Kidney (tissue), 14 donors: ENCODE measurements around the gene WWOX. TPM values are rescaled to one million over a fixed set of nuclear protein-coding genes. Genes with fewer than 3 reads are reported as not detected.

Source experiments
- DNase-seq, 5 donors: peaks; one replicate each; pipeline ENCODE4 v3.0.0-alpha.2; 2013 to 2020
- FAIRE-seq: peaks from 2 replicates; lab custom pipeline; 2012; peaks lifted over from hg19 to GRCh38; lab: Jason Lieb, UNC
- H3K27ac ChIP-seq, 2 donors: one replicate each; pipeline ENCODE4 v1.7.0; 2013; ENCODE audit warnings: low read depth in 2 of 2, low read length in 2 of 2, inconsistent platforms in 1 of 2
- H3K27me3 ChIP-seq: one replicate; pipeline ENCODE4 v1.7.1; 2013; ENCODE audit warnings: low read length, inconsistent platforms; ENCODE audit not compliant: control insufficient read depth, insufficient read depth
- H3K36me3 ChIP-seq, 3 donors: one replicate each; pipeline versions ENCODE4 v1.7.0 to v1.7.1; 2013; ENCODE audit warnings: low read length in 3 of 3, control low read depth in 1 of 3, inconsistent platforms in 1 of 3; ENCODE audit not compliant: insufficient read depth in 3 of 3, control insufficient read depth in 2 of 3
- H3K4me1 ChIP-seq, 3 donors: one replicate each; pipeline versions ENCODE4 v1.7.0 to v1.7.1; 2013; ENCODE audit warnings: low read length in 3 of 3, inconsistent platforms in 1 of 3, low read depth in 1 of 3; ENCODE audit not compliant: control insufficient read depth in 2 of 3, insufficient read depth in 2 of 3
- H3K4me3 ChIP-seq, 3 donors: one replicate each; pipeline versions ENCODE4 v1.7.0 to v1.8.1; 2013; ENCODE audit warnings: low read length in 3 of 3, control low read depth in 1 of 3, inconsistent platforms in 1 of 3
- H3K9ac ChIP-seq, 3 donors: one replicate each; pipeline versions ENCODE4 v1.7.0 to v1.7.1; 2013; ENCODE audit warnings: low read length in 3 of 3, control low read depth in 1 of 3, inconsistent platforms in 1 of 3
- H3K9me3 ChIP-seq, 3 donors: one replicate each; pipeline versions ENCODE4 v1.7.0 to v1.7.1; 2013; ENCODE audit warnings: low read length in 3 of 3, control low read depth in 1 of 3, inconsistent platforms in 1 of 3; ENCODE audit not compliant: control insufficient read depth in 2 of 3, insufficient read depth in 1 of 3
- CTCF ChIP-seq: IDR thresholded peaks from 3 replicates; pipeline ENCODE4 v1.5.1; 2012; ENCODE audit warnings: mild to moderate bottlenecking, moderate library complexity, borderline replicate concordance; ENCODE audit not compliant: insufficient read depth; ENCODE audit errors: extremely low read depth
- intact Hi-C: fragments of 100-400 bp; cut with DNase I; formaldehyde crosslinking; loops from one replicate; pipeline ENCODE4 v1.11.1; 2022
- polyA plus RNA-seq: library from polyadenylated mRNA; stranded (reverse); fragments of 350-450 nt; fragmentation: Illumina TruSeq; extraction: RNeasy Lipid Tissue Mini Kit (QIAGEN cat#74804); gene quantifications from one replicate; pipeline ENCODE4 v1.2.3, GENCODE V29; 2014; ENCODE audit warnings: low read depth, low replicate concordance; ENCODE audit not compliant: insufficient read depth
- total RNA-seq: library from RNA; stranded (reverse); fragmentation: NEBNext Ultra II Directional; extraction: Animal tissue kit (Norgen Biotek cat#: 25700); gene quantifications from one replicate; pipeline ENCODE4 v1.2.1, GENCODE V29; 2021
- donor health status: control.
- donor health status: control.
- donor health status: control.
- donor health status: control.
- donor health status: control.
- donor health status: DM: yes; HTN: yes; CAD: no.
- donor health status: Normal renal cell carcinoma (clear cell type).

WWOX gene
- total and polyA plus RNA-seq, 2 donors from 2014 or later: 22.5 to 30.3 TPM

- Histone ChIP-seq H3K9ac (no peak overlapping the region), H3K27me3 (no peaks in the 10 kb centered on the region), H3K27ac (no peak overlapping the region), H3K9me3 (no peaks in the 10 kb centered on the region), H3K36me3 (no peaks in the 10 kb centered on the region), H3K4me1 (no peaks in the 10 kb centered on the region), H3K4me3 (no peak overlapping the region)
- FAIRE-seq (no peak), DNase-seq (no peak)
- no peak for TF ChIP-seq CTCF
- intact Hi-C loops: no loop called here
Measured at GRCh38 chr16:78851266-78851665, 751.8 kb downstream of the WWOX start.

GRCh38 chr16:78852081-78852635 lies 752.7 kb downstream of the WWOX start:
- Histone ChIP-seq H3K27me3 (no peaks in the 10 kb centered on the region), H3K27ac (no peak overlapping the region), H3K9me3 (no peaks in the 10 kb centered on the region), H3K4me1 (no peaks in the 10 kb centered on the region), H3K4me3 (no peak overlapping the region), H3K36me3 (no peaks in the 10 kb centered on the region), H3K9ac (no peak overlapping the region)
- DNase-seq (no peak), FAIRE-seq (no peak)
- no peak for TF ChIP-seq CTCF
- intact Hi-C loops: no loop called here

- intact Hi-C loops: no loop called here
- FAIRE-seq (no peak), DNase-seq (no peak)
- H3K9ac ChIP-seq: no peak overlapping the region
- H3K4me3 ChIP-seq: no peak overlapping the region
- H3K27me3 ChIP-seq: no peaks in the 10 kb centered on the region
- H3K27ac ChIP-seq: no peak overlapping the region
- H3K9me3 ChIP-seq: no peaks in the 10 kb centered on the region
- H3K4me1 ChIP-seq: no peaks in the 10 kb centered on the region
- no peaks in the 10 kb centered on the region for H3K36me3 ChIP-seq
- TF ChIP-seq CTCF: no peak
Measured at GRCh38 chr16:78862022-78862421, 762.6 kb downstream of the WWOX start.

- no peak for TF ChIP-seq CTCF
- Histone ChIP-seq H3K4me1 (no peaks in the 10 kb centered on the region), H3K4me3 (no peak overlapping the region), H3K27ac (no peak overlapping the region), H3K36me3 (no peaks in the 10 kb centered on the region), H3K9me3 (no peaks in the 10 kb centered on the region), H3K9ac (no peak overlapping the region), H3K27me3 (no peaks in the 10 kb centered on the region)
- FAIRE-seq (no peak), DNase-seq (peak in 2 of 5 donors; percentile 27 to 35)
- intact Hi-C loops: no loop called here
Measured at GRCh38 chr16:78866521-78866920, 767.1 kb downstream of the WWOX start.
